ENCODE data around the gene ATXN1. TPM values are rescaled to one million over a fixed set of nuclear protein-coding genes. Genes with fewer than 3 reads are reported as not detected.

Gene ATXN1
- total and polyA plus RNA-seq, 2 of the 8 experiments (the other 6 are each of a cell fraction or from before 2014, with no cell fraction given): 1.6 to 4.0 TPM

- H3K23me2 ChIP-seq (ENCODE audit: low read depth, low read length): no peaks in the 10 kb centered on the region
- DNase-seq (ENCODE audit: low read depth in 1 of 2, low spot score in 2 of 2): no peak
- no peaks in the 10 kb centered on the region for H3K79me2 ChIP-seq (ENCODE audit: control insufficient read depth in 1 of 2, insufficient read depth in 2 of 2, low read length in 2 of 2)
- ChIA-PET CTCF (ENCODE audit: partially characterized antibody) (interaction anchor here (0.6 to 3.2 kb wide), 4 partner anchors 13 to 279 kb away, joined by 3 to 18 read pairs (median 3); no protein-coding TSS in a partner anchor), POLR2A (ENCODE audit: partially characterized antibody) (no interaction called here)
- no peak overlapping the region for H3K27ac ChIP-seq (ENCODE audit: low read depth, low read length)
- H3K4ac ChIP-seq (replicated peaks; ENCODE audit: insufficient read length, low read depth, low read length): no peak overlapping the region
- H3K4me3 ChIP-seq (ENCODE audit: extremely low read depth in 1 of 4, insufficient read depth in 2 of 4, low read depth in 3 of 4, low read length in 4 of 4): no peak overlapping the region
- H2BK12ac ChIP-seq (ENCODE audit: low read depth, low read length): no peak overlapping the region
- H2AK5ac ChIP-seq (ENCODE audit: low read depth, low read length): no peak overlapping the region
- no peak overlapping the region for H4K8ac ChIP-seq (ENCODE audit: extremely low read depth, insufficient read depth, low read length)
- no peaks in the 10 kb centered on the region; a peak in 1 of 4 replicates for H3K9me3 ChIP-seq (ENCODE audit: insufficient read depth in 2 of 2, low read depth in 1 of 2, low read length in 1 of 2)
- no peak overlapping the region for H2BK120ac ChIP-seq (replicated peaks; ENCODE audit: low read depth, low read length)
- no peaks in the 10 kb centered on the region for H4K20me1 ChIP-seq (replicated peaks in 1 of 2; ENCODE audit: control insufficient read depth in 1 of 2, insufficient read depth in 2 of 2, low read length in 2 of 2)
- WGBS, 2 experiments (ENCODE audit: extremely low coverage in 1 of 2, insufficient coverage in 1 of 2, insufficient read length in 1 of 2, insufficient replicate concordance in 2 of 2, low coverage in 1 of 2, low lambda C conversion rate in 2 of 2, missing lambda C conversion rate in 1 of 2): 84% methylated on average over 5 of the region's 5 CpGs; no CpG with 5 or more reads in 1 of the 2 experiments
- no peaks in the 10 kb centered on the region for H3K36me3 ChIP-seq (ENCODE audit: control insufficient read depth in 2 of 4, insufficient read depth in 4 of 4, low read length in 3 of 4)
- no peak overlapping the region for H4K5ac ChIP-seq (ENCODE audit: insufficient read length, low read depth, low read length)
- H2AFZ ChIP-seq (ENCODE audit: low read length): no peak overlapping the region
- no peak for FAIRE-seq
- H3K23ac ChIP-seq (ENCODE audit: insufficient read length): no peak overlapping the region
- 0 out of 7 replicates have a peak, but pooled peaks cover 0 to 2% (median 0%) of the 10 kb centered on the region in 4 experiments for H3K4me1 ChIP-seq (replicated peaks in 1 of 4; ENCODE audit: control insufficient read depth in 3 of 4, insufficient read depth in 4 of 4, low read length in 3 of 4)
- H3K4me2 ChIP-seq (ENCODE audit: insufficient read depth in 1 of 2, low read depth in 2 of 2, low read length in 2 of 2): no peak overlapping the region
- H3K9ac ChIP-seq (replicated peaks in 1 of 4; ENCODE audit: extremely low read depth in 1 of 4, low read depth in 3 of 4, low read length in 3 of 4): no peak overlapping the region
- H3K79me1 ChIP-seq (ENCODE audit: low read depth, low read length): no peaks in the 10 kb centered on the region
- H3K27me3 ChIP-seq (replicated peaks in 1 of 4; ENCODE audit: control insufficient read depth in 3 of 4, extremely low read depth in 1 of 4, insufficient read depth in 3 of 4, low read length in 3 of 4): no peaks in the 10 kb centered on the region
- no peak overlapping the region for H4K91ac ChIP-seq (replicated peaks; ENCODE audit: insufficient read length, low read length)
- no peak overlapping the region for H3K14ac ChIP-seq (ENCODE audit: insufficient read length)
- H3K18ac ChIP-seq (ENCODE audit: extremely low read depth, low read length): no peak overlapping the region
- no peak overlapping the region for H2BK5ac ChIP-seq (ENCODE audit: low read depth, low read length)
- TF ChIP-seq BACH1 (IDR thresholded peaks at IDR 0.05; ENCODE audit: low read length): no peak
- TF ChIP-seq USF2 (IDR thresholded peaks at IDR 0.05; ENCODE audit: low read length): no peak
- no peak for TF ChIP-seq RFX5 (IDR thresholded peaks at IDR 0.05; ENCODE audit: borderline replicate concordance, low read depth, low read length)
- TF ChIP-seq JUND (IDR thresholded peaks at IDR 0.05; ENCODE audit: low read length): no peak
- H2BK15ac ChIP-seq (ENCODE audit: low read length): no peak overlapping the region
- no peak overlapping the region for H3K56ac ChIP-seq (replicated peaks; ENCODE audit: insufficient read length, low read depth, low read length)
- H2BK20ac ChIP-seq (ENCODE audit: low read length): no peak overlapping the region
These were observed 468.8 kb downstream of the ATXN1 start for GRCh38 chr6:16292432-16292831.
